Glomerular visceral epithelial cell (primary cell): Measurements from ENCODE around the gene TMEM161B.
"Not testable (repeated sequence)": the region's sequence is repeated elsewhere in the genome, so short reads cannot be mapped to it uniquely, and the experiment has no call there.

Experiments
- DNase-seq: peaks from one replicate; pipeline ENCODE4 v3.0.0-alpha.2; 2016; ENCODE audit errors: extremely low spot score

The TMEM161B gene

GRCh38 chr5:88248743-88249540, 19.7 kb downstream of the TMEM161B start:
- no peak for DNase-seq

- no peak for DNase-seq
Observed at GRCh38 chr5:88248094-88248493, 20.6 kb downstream of the TMEM161B start.

- no peak for DNase-seq
Observed at GRCh38 chr5:88245893-88246244, 22.8 kb downstream of the TMEM161B start.

- DNase-seq: no peak
Observed at GRCh38 chr5:88245241-88245892, 23.3 kb downstream of the TMEM161B start.

GRCh38 chr5:88244686-88245085, 24.0 kb downstream of the TMEM161B start:
- DNase-seq: no peak

GRCh38 chr5:88243493-88243892, 25.2 kb downstream of the TMEM161B start:
- DNase-seq: not testable (repeated sequence)

GRCh38 chr5:88238732-88239131, 29.9 kb downstream of the TMEM161B start:
- DNase-seq: no peak

GRCh38 chr5:88236866-88237642, 31.6 kb downstream of the TMEM161B start:
- peak; percentile 15 for DNase-seq

GRCh38 chr5:88235828-88236227, 32.8 kb downstream of the TMEM161B start:
- no peak for DNase-seq

GRCh38 chr5:88235346-88235745, 33.3 kb downstream of the TMEM161B start:
- no peak for DNase-seq

GRCh38 chr5:88230546-88231066, 38.0 kb downstream of the TMEM161B start:
- DNase-seq: no peak

- no peak for DNase-seq
Observed at GRCh38 chr5:88226881-88227450, 41.7 kb downstream of the TMEM161B start.

- no peak for DNase-seq
Observed at GRCh38 chr5:88214655-88215054, 54.0 kb downstream of the TMEM161B start.

- DNase-seq: no peak
Observed at GRCh38 chr5:88207575-88207974, 61.1 kb downstream of the TMEM161B start.

GRCh38 chr5:88203981-88204750, 64.5 kb downstream of the TMEM161B start:
- no peak for DNase-seq

GRCh38 chr5:88195636-88196035, 73.0 kb downstream of the TMEM161B start:
- DNase-seq: no peak

- no peak for DNase-seq
Observed at GRCh38 chr5:88193896-88194295, 74.7 kb downstream of the TMEM161B start.

GRCh38 chr5:88190106-88190834, 78.4 kb downstream of the TMEM161B start:
- no peak for DNase-seq

GRCh38 chr5:88189484-88189883, 79.2 kb downstream of the TMEM161B start:
- DNase-seq: not testable (repeated sequence)

GRCh38 chr5:88188458-88189132, 80.0 kb downstream of the TMEM161B start:
- no peak for DNase-seq
